GM12891 (cell line): ENCODE results near the gene PABPN1.

Experiments used
- POLR2A ChIP-seq: IDR thresholded peaks from 2 replicates; pipeline ENCODE4 v1.6.1; 2011; ENCODE audit warnings: low read depth, low read length, control low read depth
- POLR2AphosphoS5 ChIP-seq: IDR thresholded peaks from 2 replicates; pipeline ENCODE4 v1.6.1; 2011; ENCODE audit warnings: low read depth, low read length, control low read depth
- SPI1 ChIP-seq: IDR thresholded peaks from 2 replicates; pipeline ENCODE4 v1.6.1; 2011; ENCODE audit warnings: low read depth, low read length, control low read depth
- TAF1 ChIP-seq: IDR thresholded peaks from 2 replicates; pipeline ENCODE4 v1.6.1; 2011; ENCODE audit warnings: low read depth, low read length, control low read depth

DNA sequence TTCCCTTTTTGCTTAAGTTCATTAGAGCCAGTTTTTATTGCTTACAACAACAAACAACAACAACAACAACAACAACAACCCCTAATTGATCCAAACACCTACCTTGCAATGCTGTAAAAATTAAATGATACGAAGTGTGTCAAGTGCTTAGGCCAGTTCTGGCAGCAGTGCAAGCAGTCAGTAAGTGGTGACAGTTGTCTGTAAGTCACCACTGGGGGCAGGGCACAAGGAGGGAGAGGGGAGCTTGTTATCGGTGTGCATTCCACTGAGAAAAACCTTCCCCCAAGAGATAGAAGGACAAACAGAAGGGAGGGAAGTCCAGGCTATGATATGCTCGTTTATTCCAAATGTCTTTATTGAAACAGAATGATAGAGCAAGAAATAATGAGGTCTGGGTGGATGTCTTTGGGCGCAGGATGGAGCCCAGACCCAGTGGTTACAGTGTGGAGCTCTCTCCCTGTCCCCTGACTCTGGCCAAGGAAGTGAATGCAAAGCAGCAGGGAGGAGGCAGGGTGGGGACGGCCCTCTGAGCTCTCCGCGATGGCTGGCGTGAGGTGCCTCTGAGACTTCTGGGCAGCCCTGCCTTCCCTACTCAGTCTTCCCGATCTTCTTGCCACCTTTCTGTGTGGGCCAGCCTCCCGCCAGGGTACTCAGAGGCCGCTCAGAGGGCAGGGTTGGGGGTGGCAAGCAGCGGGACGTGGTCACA lies 24.9 kb downstream of the PABPN1 start:
- TF ChIP-seq POLR2AphosphoS5 (no peak), POLR2A (no peak), SPI1 (no peak), TAF1 (no peak)
